ENCODE results near the gene WDR59.

The WDR59 gene

DNA sequence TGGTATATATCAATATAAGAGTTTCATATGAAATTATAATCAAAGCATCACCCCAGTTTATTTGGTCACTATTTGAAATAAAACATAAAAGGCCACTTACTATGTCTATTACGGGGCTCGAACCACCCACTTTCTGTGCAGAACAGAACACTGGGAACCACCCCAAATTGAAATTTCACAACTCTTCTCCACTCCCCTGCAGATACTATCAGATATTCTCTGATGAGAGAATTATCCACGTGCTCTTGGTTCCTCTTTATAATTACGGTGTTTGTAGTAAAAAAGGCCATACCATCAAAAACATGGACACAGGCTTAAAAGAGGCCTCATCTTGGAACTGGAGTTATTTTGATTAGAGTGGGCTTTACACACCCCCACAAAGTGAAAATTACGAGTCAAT, 82.8 kb downstream of the WDR59 start:
- no peak for DNase-seq

DNA sequence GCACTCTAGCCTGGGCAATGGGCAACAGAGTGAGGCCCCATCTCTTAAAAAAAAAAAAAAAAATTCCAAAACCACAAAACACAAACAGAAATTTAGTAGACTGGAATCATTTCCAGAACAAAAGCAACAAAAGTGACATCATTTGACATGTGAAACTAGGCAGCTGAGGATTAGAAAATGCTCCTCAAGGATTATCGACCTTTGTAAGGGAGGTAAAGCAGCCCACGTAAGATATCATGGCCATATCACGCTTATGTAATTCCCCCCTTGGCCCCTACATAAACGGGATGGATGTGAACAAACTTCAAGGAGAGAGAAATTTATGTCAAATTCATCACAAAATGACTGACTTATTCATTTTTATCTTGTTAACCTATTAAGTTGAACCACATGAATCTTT, 83.3 kb downstream of the WDR59 start:
- DNase-seq = no peak

DNA sequence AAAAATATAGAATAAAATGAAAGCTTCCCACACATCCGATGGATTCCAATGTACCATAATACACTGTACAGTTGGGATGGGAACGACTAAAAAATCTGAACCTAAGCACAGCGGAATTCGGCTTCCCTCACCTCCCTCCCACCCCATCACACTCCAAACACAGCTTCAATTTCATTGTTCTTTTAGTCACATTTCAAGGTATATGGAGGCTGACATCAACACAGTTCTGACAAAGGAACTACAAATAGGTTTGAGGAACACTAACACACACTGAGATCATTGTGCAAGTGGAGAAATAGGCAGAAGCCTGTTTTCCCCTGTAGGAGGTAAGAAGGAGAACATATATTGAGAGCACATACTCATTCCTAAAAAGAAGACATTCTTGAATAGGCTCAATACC, 85.1 kb downstream of the WDR59 start:
- no peak for DNase-seq

DNA sequence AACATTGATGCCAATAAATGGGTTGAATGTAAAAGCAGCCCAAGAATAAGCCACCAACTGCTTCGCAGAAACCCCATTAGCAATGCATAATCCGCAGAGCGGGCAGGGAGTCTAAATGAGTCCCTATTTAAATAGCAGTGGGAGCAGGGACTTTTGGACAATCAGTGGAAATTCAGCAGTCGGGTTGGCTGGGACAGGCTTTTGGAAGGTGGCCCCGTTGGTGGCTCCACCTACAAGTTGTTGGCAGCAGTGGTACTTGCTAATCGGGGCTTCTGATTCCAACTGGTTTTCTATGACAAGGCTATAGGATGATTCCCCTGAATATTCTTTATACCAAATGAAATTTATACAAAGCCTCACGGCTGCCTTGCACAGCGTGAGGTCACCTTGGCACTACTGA, 86.3 kb downstream of the WDR59 start:
- no peak for DNase-seq

DNA sequence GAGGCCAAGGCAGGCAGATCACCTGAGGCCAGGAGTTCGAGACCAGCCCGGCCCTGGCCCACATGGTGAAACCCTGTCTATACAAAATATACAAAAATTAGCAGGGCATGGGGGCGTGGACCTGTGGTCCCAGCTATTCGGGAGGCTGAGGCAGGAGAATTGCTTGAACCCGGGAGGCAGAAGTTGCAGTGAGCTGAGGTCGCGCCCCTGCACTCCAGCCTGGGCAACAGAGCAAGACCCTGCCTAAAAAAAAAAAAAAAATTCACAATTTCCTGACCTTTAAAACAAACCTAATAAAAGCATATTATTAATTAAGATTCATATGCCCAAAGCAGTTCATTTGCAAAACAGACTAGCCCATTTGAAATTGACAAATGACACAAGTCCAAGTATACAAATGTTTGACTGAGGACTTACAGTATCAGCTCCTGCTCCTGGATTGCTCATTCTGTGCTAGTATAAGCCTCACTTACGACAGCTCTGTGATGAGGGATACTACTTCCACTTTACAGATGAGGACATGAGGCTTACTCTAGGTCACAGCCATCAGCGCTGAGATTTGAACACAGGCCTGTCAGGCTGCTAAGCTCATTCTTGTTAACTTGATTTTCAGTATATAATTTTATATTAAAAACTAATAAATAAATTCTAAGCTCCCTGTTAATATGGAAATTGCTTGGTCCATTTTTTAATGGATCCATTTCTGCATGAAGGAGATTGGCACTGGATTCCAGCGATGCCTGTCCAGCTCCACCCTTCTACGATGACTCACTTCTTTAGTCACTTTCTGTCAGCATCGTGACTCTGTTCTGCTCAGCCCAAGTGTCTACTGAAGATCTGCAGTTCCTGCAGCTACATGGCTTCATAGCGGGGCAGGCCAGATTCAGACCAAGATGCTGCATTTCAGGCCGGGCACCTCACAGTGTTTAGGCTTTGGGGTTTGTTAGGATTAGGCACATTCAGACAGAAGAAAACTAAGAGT, 88.2 kb downstream of the WDR59 start:
- DNase-seq = peak; percentile 28

DNA sequence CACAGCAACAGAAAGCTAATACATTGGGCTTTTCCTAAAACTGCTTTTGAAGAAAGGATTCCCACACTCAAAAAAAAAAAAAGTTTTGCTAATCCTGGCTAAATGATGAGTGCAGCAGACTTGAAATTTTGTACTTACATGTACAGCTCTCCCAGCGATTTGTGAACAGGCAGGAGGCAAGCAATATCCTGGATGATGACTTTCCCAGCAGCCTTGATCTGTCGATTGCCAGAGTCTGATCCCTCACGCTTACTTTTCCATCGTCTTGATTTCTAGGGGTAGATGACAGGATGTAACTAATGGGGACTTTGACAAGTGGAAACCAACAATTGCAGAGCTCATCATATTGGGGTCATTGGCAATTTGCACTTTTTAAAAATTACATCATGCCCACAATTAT, 91.4 kb downstream of the WDR59 start:
- DNase-seq = no peak

DNA sequence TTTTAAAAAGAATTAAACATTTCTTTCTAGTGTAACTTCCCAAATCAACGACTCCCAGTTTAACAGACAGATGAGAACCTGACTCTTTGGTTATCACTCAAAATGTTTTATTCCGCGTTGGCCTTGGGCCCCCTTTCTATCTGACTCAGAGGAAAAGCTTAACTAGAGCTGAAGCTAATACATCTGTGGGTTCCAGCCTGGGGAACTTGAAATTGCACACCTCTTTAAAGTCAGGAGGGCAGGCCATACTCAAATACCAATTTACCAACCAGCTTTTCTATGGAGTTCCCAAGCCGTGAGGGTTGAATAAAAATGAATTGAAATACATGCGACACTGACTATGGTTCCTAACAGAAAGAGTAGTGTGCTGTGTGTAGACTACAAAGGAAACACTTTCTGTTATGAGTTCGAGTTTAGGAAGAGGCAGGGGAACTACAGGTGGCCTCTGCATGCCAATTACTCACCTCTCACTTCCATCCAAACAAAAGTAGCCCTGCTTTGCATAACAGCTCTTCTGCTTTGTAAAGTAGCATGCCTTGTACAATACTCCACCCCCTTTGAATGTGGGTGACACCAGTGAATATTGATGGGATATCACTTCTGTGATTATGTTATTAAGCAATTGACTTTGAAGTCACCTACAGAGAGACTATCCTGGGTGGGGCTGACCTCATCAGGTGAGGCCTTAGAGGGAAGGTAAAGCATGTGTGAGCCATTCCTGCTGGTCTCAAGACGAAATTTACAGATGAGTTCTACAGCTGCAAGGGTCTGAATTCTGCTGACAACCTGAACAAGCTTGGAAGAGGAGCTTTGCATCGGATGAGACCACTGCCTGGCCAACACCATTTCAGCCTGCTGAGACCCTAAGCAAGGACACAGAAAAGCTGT, 92.1 kb downstream of the WDR59 start:
- DNase-seq = no peak

DNA sequence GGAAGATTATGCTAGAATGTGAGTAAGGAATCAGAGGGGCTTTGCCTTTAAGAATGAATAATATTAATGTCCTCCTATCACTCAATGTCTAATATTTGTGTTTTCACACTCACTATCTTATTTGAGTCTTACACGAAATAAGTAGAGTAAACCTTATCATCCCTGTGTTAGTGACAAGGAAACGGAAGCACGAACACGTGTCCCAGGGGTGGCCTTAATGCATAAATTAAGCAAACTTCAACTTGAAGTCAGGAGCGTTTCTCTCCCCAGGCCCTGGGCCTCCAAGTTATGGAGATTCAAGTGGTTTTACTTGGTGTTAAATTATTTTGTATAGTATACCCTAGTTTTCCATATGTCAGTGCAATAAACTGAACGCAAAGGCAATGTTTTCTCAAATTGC, 96.0 kb downstream of the WDR59 start:
- no peak for DNase-seq

DNA sequence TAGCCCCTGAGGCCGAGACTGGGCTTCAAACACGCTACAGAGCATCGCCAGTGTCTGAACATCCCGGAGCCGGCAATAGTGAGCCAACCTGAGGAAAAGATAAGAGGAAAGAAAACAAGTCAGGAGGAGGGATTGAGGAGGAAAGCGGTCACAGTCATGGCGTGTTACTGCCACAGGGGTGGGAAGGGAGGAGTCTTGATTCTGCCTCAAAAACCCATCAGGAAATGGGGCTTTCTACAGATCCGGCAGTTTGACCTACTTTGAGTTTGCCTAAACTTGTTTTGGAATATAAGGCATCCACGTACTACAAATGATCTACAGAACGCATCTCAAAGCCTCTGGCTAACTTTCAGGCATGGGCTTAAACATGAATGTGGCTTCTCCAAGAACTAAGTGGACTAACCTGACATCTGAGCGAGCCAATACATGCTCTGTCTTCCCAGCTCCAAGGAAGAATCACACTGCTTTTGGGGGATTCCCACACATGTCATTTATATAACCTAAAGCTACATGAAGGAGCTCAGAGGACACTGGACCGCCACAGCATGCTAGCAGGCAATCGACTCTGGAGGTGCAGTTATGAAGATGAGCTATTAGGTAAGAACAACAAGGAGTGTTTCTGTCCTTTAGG, 96.6 kb downstream of the WDR59 start:
- no peak for DNase-seq

DNA sequence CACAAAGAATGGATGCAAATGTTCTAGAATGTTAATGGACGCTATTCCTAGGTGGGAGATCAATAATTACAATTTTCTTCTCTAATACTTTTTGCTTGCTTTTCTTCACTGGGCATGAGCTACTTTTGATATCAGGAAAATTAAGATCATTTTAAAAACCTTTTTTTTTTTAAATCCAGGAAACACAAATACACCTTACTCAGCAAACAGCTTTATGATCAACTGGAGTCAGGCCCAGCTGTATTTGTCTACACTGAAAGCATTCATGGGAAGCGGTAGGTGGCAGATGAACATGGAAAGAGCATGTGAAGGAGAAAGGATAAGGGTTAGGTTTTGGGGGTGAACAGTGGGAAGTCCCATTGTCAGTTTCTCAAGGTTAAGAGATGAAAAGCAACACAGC, 97.8 kb downstream of the WDR59 start:
- DNase-seq = no peak

DNA sequence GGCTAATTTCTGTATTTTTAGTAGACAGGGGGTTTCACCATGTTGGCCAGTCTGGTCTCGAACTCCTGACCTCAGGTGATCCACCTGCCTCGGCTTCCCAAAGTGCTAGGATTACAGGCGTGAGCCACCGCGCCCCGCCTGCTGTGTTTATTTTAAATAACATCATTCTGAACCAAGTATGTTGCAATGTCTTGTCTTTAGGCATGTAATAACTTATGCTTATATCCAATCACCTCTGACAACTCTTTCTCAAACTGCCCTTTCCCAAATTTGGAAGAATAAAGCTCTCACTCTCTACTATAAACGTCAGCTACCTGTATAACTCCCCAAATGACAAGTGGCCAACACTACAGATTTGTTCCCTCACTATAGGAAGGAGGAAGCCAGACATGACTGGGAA, 107.2 kb downstream of the WDR59 start:
- DNase-seq = no peak

DNA sequence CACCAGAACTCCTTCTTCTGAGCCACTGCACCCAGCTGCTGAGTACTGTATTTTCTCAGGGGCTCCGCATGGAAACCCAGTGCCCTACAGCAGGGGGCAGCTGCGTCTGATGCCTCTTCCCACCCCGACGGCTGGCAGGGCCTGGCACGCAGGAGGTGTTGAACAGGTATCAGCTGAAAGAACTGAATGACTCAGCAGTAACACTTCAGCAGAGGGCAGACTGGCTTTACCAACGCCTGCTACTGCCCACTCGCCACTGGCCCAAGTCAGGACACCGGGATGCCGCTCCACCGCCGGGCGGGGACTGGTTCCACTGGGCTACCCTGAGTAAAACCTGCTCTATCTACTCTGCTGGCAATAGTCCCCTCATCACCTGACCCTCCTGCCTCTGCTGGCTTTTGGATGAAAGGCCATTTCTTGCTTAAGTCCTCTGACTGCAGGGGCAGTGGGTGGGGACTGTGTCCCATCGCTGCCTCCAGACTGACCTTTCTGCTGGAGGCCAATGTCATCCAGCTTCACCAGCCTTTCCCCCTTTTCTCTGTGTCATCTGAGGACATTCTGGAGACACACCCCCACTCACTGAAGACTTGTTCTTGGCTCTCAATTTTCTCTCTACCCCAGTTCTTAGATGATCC, 109.9 kb downstream of the WDR59 start:
- DNase-seq = no peak

DNA sequence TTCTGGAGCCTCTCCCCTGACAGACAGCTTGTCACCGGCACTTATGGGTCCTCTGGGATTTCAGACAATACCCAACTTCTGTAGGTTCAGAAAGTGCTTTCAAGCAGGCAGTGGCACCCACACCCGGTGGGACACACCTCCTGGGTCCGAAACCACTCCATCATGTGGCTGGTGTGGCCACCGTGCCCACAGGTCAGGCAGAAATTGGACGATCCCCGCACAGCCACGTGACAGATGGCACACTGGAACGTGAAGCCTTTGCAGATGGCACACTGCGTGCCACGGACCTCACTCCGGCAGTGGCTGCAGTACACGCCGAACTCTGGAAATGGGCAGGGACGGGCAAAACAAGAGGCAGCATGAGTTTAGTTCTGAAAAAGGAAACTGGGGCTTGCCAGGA, 110.8 kb downstream of the WDR59 start:
- DNase-seq = no peak

DNA sequence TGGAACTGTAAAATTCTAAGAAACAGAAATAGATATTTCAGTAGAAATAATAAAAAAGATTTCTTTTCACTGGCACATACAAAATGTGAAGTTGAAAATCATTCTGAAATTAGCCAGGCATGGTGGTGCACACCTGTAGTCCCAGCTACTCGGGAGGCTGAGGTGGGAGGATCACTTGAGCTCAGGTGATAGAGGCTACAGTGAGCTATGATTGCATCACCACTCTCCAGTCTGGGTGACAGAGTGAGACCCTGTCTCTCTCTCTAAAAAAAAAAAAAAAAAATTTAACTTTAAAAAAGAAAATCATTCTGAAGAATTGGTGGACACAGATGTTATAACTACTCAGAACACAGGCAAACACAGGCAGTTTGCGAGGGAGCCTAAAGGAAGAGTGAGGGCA, 112.6 kb downstream of the WDR59 start:
- DNase-seq = no peak

DNA sequence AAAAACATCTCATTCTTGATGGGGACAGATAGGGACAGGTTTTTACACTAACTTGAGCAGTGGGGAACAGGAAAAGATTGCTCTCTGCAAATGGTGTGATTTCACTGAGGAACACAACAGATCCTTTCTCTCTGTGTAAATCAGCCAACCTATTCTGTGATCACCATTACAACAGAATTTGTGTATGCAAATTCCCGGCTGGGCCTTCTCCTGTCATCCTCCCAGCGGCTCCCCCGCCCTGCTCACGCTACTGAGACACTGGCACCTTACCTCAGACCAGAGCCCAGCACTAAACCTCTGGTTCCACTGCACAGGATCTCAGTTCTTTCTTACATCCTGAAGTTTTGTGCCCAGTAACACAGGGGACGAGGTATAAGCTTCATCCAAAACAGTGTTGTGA, 113.3 kb downstream of the WDR59 start:
- DNase-seq = no peak

DNA sequence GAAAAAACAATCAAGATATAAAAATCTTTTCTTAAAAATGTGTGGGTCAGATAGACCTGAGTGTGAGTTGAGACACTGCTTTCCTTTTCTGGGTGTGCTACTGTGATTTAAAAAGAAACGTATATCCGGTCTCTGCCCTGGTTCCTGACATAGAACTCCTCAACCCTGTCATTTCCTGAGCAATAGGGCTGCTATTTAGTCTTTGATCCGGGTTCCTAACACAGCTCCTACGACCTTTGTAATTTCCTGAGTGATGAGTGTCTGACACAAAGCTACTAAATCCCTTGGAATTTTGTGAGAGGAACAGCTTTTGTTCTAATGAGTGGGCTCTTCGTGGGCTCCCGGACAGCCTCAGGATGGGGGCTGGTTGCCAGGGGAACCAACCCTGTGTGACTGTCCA, 116.4 kb downstream of the WDR59 start:
- no peak for DNase-seq

DNA sequence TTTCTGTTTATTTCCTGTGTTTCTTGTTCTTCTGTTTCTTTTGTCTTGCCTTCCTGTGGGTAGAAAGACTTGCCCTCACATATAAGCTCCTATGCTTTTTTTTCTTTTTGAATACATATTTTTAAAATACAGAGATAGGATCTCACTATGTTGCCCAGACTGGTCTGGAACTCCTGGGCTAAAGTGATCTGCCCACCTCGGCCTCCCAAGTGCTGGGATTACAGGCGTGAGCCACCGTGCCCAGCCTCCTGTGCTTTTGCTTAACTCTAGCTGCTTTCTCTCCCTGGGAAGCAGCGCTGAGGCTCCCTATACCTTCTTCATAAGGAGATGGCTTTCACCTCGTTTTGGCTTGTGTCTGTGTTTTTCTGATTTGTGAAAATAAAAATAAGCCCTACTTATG, 116.9 kb downstream of the WDR59 start:
- no peak for DNase-seq

DNA sequence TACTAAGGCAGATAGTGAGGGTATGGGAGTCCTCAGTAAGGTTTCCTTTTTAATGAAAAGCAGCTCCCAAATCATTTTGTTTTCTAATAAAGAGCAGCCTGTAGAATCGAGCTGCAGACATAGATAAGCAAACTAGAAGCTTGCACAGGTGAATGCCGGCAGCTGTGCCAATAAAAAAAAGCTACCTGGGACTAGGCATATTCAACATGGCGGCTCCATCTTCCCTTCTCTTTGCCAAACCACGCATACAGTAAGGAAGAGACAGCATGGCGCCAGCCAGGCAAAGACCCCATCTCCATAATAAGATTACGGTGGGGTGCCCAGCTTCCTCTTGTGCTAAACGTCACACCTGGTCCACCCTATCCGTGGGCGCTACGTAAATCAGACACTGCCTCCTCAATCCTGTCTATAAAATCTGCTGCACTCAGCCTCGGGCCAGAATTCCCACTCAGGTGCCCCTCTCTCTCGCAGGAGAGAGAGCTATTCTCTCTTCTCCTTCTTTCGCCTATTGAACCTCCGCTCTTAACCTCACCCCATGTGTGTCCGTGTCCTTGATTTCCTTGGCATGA, 117.6 kb downstream of the WDR59 start:
- no peak for DNase-seq

DNA sequence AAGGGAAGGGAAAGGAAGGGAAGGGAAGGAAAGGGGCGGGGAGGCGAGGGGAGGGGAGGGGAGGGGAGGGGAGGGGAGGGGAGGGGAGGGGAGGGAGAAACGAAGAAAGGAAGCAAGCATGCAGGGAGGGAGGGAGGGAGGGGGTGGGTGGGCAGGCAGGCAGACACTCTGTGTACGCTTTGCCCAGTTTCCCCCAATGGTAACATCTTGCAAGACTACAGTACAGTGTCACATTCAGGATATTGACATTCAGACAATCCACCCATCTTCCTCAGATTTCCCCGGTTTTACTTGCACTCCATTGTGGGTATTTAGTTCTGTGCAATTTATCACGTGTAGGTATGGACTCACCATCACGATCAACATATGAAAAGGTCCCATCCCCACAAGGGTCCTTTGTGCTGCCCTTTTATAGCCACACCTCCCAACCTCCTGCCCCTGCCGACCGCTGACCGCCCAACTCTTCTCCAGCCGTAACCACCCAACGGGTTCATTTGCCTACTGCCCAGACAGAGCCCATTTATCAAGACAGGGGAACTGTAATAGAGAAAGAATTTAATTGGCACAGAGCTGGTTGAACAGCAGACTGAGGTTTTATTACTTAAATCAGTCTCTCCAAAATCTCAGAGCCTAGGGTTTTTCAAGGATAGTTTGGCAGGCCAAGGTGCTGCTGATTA, 118.9 kb downstream of the WDR59 start:
- DNase-seq = no peak

DNA sequence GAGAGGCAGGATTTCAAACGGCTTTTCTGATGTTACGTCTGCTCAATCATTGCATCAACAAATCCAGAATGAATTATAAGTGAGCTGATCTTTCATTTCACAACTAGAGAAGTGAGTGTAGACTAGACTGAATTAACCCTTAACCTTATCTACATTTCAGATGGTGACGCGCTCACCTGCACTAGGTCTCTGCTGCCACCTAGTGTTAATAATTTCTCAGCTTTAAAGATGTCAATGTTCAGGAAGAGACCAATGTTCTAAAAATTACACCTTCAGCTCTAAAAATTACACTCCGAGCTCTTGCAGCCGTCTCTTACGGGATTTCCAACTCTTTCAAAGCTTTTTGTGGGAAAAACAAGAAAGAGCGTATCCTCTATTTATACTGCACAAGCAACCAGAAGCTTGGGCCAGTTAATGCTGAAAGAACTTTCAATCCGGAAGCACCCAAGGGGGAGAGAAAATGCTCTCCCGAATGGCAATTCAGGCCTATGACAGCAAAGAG, 122.1 kb downstream of the WDR59 start:
- no peak for DNase-seq

DNA sequence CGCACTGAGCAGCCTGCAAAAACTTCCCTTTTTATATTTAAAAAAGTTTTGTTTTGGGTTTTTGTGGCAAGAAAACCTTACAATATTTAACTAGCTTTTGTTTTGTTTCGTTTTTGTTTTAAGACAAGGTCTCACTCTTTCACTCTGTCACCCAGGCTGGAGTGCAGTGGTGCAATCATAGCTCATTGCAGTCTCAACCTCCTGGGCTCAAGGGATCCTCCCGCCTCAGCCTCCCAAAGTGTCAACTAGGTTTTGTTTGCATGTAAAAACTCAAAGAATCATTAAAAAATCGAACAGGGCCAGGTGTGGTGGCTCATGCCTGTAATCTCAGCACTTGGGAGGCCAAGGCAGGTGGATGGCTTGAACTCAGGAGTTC, 132.4 kb downstream of the WDR59 start:
- DNase-seq = no peak

DNA sequence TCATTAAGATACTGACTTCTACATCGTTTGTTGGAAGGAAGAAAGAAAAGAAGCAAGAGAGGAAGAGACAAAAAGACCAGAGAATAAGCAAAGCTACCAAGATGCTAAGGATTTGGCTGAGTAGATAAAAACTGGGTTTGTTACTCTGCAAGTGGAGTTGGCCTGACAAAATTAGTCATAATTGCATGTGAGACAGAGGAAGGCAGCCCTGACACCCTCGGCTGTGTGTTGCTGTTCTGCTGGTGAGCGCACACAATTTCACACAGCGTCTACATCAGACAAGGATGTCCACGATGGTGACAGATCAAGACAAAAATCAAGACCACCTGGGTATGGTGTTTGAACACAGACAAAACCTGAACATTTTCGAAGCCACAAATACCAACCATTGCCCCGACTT, 134.9 kb downstream of the WDR59 start:
- DNase-seq = no peak
